Activated naive CD4-positive, alpha-beta T cell treated with anti-CD3 and anti-CD28 coated beads for 36 hours (primary cell): ENCODE measurements around the gene DPP6. TPM values are rescaled to one million over a fixed set of nuclear protein-coding genes. Genes with fewer than 3 reads are reported as not detected.

Source experiments
- CTCF ChIA-PET: fragments of 350-600 bp; sonication (Branson Sonifier 250); formaldehyde crosslinking; loops from one replicate; lab custom pipeline; 2021; ENCODE audit warnings: antibody characterized with exemption; lab: Charles Lee
- DNase-seq: peaks from one replicate; pipeline ENCODE4 v3.0.0-alpha.2; 2020
- H3K27ac Mint-ChIP-seq: one replicate; pipeline ENCODE4 v1.8.0; 2021; ENCODE audit warnings: mild to moderate bottlenecking, mixed read lengths
- H3K27me3 Mint-ChIP-seq: one replicate; pipeline ENCODE4 v1.8.0; 2021; ENCODE audit warnings: low read depth, mixed read lengths
- H3K36me3 Mint-ChIP-seq: one replicate; pipeline ENCODE4 v1.8.0; 2021; ENCODE audit warnings: low read depth, mixed read lengths
- H3K4me1 Mint-ChIP-seq: one replicate; pipeline ENCODE4 v1.8.0; 2021; ENCODE audit warnings: low read depth, mixed read lengths
- H3K4me3 Mint-ChIP-seq: one replicate; pipeline ENCODE4 v1.8.0; 2021; ENCODE audit warnings: mild to moderate bottlenecking, moderate library complexity, mixed read lengths
- H3K9me3 Mint-ChIP-seq: one replicate; pipeline ENCODE4 v1.8.0; 2021; ENCODE audit warnings: mixed read lengths
- intact Hi-C: fragments of 100-400 bp; cut with micrococcal nuclease; formaldehyde crosslinking; loops from one replicate; pipeline ENCODE4 v1.15.1; 2023
- total RNA-seq, 2 experiments: library from RNA; stranded (reverse); gene quantifications; one replicate each; pipeline ENCODE4 v1.2.3, GENCODE V29; 2021

DPP6 gene
- total RNA-seq, 2 experiments from 2014 or later = not detected

DNA sequence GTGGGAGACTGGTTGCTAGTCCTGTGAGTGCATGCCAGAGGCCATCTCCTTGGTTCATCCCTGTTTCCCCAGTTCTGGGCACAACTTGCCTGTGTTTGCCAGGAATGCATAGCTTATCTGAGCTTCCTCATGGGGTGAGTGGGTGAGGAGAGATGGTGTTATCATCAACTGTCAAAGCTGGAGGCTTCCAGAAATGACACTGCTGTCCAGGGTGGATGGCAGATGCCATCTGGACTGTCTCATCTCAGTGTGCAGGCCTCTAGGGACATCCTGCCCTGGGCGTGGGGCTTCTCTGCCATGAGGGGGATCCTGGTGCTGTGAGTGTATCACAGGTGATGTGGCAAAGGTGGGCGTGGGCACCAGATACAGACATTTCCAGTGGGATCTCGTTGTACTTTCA is 328.6 kb downstream of the DPP6 start:
- Mint-ChIP-seq H3K4me1 (no peaks in the 10 kb centered on the region), H3K36me3 (no peaks in the 10 kb centered on the region), H3K27ac (no peak overlapping the region), H3K27me3 (no peaks in the 10 kb centered on the region), H3K9me3 (peaks cover 9% of the 10 kb centered on the region), H3K4me3 (no peak overlapping the region)
- CTCF ChIA-PET = no interaction called here
- no peak for DNase-seq
- intact Hi-C loops = no loop called here

DNA sequence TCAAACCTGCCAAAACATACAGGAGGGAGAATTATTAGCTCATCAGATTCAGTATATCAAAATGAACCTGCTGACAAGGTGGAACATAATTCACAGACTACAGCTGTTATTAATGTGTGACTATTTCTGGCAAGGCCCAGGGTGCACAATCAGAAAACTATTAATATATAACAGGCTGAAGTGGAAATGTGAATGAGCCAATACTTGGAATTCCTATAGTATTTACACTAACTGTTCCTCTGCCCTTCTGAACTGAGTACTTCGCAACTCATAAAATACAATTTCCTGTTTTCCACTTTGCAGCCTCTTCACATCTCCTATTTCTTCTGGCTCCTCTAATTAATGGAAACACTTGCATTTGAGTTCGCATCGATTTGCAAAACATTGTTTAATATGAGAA is 330.8 kb downstream of the DPP6 start:
- CTCF ChIA-PET = no interaction called here
- intact Hi-C loops = no loop called here
- no peak for DNase-seq
- H3K9me3 Mint-ChIP-seq = peaks cover 9% of the 10 kb centered on the region
- no peaks in the 10 kb centered on the region for H3K36me3 Mint-ChIP-seq
- H3K4me3 Mint-ChIP-seq = no peak overlapping the region
- no peaks in the 10 kb centered on the region for H3K4me1 Mint-ChIP-seq
- no peak overlapping the region for H3K27ac Mint-ChIP-seq
- H3K27me3 Mint-ChIP-seq = no peaks in the 10 kb centered on the region

DNA sequence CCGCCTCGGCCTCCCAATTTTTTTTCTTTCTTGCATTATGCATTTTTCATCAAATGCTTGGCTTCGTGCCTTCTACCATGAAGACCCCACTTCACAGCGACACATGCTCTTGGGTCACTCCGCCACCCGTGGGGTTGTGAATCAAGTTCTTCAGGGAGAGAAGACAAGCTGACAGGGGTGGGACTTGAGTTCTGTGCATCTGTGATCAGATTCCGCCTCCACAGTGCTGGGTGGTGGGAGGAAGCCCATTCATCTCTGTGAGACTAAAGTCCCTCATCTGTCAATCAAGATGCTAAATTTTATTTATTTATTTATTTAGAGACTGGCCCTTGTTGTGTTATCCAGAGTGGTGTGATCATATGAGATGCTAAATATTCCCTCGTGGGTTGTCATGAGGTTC is 333.0 kb downstream of the DPP6 start:
- Mint-ChIP-seq H3K27me3 (no peaks in the 10 kb centered on the region), H3K9me3 (peaks cover 7% of the 10 kb centered on the region), H3K27ac (no peak overlapping the region), H3K36me3 (no peaks in the 10 kb centered on the region), H3K4me3 (no peak overlapping the region), H3K4me1 (no peaks in the 10 kb centered on the region)
- intact Hi-C loops = no loop called here
- no peak for DNase-seq
- CTCF ChIA-PET = no interaction called here

DNA sequence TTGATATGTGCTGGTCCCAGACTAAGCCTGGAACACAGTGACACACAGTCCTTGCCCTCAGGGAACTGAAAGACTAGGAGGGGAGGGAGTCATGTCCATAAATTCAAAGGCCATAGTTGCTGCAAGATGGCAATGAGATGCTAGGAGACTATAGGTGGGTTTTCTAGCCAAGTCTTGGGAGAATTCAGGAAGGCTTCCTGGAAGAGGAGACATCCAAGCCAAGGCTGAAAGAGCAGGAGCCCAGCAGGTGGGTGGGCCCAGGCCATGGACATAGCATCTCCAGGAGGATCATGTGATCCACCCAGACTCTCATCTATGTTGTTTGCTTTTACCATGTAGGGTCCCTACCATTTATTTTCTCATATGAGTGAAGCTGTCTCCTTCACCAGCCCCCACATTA is 335.1 kb downstream of the DPP6 start:
- CTCF ChIA-PET = no interaction called here
- Mint-ChIP-seq H3K4me3 (no peak overlapping the region), H3K27ac (no peak overlapping the region)

DNA sequence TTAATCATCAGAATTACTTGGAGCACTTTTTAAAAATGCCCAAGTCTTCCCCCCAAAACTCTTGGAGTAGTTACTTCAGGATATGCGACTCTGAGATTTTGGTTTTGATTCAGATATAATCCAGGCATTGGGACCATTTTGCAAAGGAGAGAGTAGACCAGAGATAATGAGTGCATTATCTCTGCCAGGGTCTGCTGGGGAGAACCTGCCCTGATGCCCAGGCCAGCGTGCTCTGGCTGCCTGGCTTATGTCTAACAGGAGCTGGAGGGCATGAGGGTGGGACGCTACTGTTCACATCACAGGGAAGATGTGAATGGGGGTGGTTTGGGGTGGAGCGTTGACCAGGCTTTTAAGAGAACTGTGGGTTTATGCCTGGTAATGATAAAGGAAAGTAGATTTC is 336.2 kb downstream of the DPP6 start:
- H3K27ac Mint-ChIP-seq = no peak overlapping the region
- intact Hi-C loops = no loop called here
- no peaks in the 10 kb centered on the region for H3K36me3 Mint-ChIP-seq
- CTCF ChIA-PET = no interaction called here
- H3K4me1 Mint-ChIP-seq = no peaks in the 10 kb centered on the region
- peaks cover 9% of the 10 kb centered on the region for H3K9me3 Mint-ChIP-seq
- H3K27me3 Mint-ChIP-seq = no peaks in the 10 kb centered on the region
- DNase-seq = no peak
- no peak overlapping the region for H3K4me3 Mint-ChIP-seq

More for the DNA sequence above, 335.1 kb downstream of the DPP6 start:
- H3K9me3 Mint-ChIP-seq = peaks cover 9% of the 10 kb centered on the region
- H3K27me3 Mint-ChIP-seq = no peaks in the 10 kb centered on the region
- intact Hi-C loops = no loop called here
- DNase-seq = no peak
- H3K36me3 Mint-ChIP-seq = no peaks in the 10 kb centered on the region
- no peaks in the 10 kb centered on the region for H3K4me1 Mint-ChIP-seq

DNA sequence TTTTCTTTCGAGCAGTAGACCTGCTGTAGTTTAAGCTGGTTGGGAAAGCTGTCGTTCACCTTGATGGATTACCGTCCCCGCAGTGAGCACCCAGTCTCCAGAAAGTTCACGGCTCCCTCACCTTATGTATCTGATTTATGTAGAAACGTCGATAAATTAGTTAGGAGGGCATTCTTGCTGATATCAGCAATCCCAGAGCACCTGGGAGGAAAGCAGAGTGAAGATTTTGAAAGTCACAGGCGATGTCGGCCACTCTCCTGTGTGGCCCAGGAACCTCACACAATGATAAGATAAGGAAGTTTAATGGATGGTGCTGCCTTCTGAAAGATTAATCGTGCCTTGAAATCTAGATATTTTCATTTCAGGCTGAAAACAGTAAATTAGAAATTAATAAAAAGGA is 336.8 kb downstream of the DPP6 start:
- intact Hi-C loops = no loop called here
- Mint-ChIP-seq H3K27me3 (no peaks in the 10 kb centered on the region), H3K36me3 (no peaks in the 10 kb centered on the region), H3K4me3 (no peak overlapping the region), H3K9me3 (peaks cover 8% of the 10 kb centered on the region), H3K27ac (no peak overlapping the region), H3K4me1 (no peaks in the 10 kb centered on the region)
- DNase-seq = no peak
- CTCF ChIA-PET = no interaction called here

DNA sequence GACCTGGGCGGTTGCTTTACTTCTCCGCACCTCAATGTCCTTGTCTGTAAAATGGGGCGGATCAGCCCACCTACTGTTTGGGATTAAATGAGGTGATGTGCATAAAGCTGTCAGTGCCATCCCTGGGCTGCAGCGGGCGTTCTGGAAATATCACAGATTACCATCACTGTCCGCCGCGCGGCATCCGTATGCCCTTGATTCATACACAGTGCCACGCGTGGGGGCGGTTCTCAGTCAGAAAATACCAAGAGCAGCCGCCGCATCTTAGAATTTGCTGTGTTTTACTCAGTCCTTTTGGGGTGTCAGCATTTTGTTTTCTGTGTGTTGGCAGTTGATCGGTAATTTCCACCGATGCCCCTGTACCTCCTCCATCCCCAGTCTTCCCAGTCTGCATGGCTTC is 338.8 kb downstream of the DPP6 start:
- Mint-ChIP-seq H3K27ac (no peak overlapping the region), H3K4me3 (no peak overlapping the region), H3K9me3 (peaks cover 5% of the 10 kb centered on the region), H3K4me1 (no peaks in the 10 kb centered on the region), H3K36me3 (no peaks in the 10 kb centered on the region), H3K27me3 (no peaks in the 10 kb centered on the region)
- intact Hi-C loops = no loop called here
- DNase-seq = no peak
- CTCF ChIA-PET = no interaction called here

DNA sequence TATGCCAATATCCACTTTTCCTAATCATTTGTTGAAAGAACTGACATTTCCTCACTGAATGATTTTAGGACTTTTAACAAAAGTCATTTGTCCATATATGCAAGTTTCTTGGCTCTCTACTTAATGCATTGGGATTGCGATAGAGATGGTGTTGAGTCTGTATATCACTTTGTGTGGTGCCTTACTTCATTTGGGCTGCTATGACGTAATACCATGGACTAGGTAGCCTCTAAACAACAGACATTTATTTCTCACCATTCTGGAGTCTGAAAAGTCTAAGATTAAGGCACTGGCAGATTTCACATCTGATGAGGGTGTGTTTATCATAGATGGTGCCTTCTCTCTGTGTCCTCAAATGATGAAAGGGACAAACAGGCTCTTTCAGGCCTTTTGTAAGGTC is 342.6 kb downstream of the DPP6 start:
- Mint-ChIP-seq H3K4me1 (no peaks in the 10 kb centered on the region), H3K27ac (no peak overlapping the region), H3K36me3 (no peaks in the 10 kb centered on the region), H3K9me3 (peaks cover 5% of the 10 kb centered on the region), H3K4me3 (no peak overlapping the region), H3K27me3 (peaks cover 3% of the 10 kb centered on the region)
- CTCF ChIA-PET = no interaction called here
- intact Hi-C loops = no loop called here
- no peak for DNase-seq

DNA sequence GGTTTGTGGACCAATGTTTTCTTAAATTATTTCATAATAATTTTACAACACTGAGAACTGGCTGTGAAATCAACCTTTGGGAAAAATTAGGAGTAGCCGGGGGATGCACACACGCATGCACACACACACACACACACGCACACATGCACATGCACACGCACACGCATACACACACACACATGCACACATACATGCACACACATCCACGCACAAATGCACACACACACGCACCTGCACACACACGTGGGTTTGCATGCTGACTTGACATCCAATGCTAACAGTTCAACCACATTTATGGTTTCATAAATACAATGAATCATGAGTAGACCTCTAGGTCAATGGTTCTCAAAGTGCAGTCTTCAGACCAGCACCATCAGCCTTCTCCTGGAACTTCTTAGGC is 354.1 kb downstream of the DPP6 start:
- Mint-ChIP-seq H3K4me3 (no peak overlapping the region), H3K4me1 (no peaks in the 10 kb centered on the region), H3K36me3 (no peaks in the 10 kb centered on the region), H3K9me3 (peaks cover 4% of the 10 kb centered on the region), H3K27me3 (no peaks in the 10 kb centered on the region), H3K27ac (no peak overlapping the region)
- DNase-seq = no peak
- intact Hi-C loops = no loop called here
- CTCF ChIA-PET = no interaction called here

DNA sequence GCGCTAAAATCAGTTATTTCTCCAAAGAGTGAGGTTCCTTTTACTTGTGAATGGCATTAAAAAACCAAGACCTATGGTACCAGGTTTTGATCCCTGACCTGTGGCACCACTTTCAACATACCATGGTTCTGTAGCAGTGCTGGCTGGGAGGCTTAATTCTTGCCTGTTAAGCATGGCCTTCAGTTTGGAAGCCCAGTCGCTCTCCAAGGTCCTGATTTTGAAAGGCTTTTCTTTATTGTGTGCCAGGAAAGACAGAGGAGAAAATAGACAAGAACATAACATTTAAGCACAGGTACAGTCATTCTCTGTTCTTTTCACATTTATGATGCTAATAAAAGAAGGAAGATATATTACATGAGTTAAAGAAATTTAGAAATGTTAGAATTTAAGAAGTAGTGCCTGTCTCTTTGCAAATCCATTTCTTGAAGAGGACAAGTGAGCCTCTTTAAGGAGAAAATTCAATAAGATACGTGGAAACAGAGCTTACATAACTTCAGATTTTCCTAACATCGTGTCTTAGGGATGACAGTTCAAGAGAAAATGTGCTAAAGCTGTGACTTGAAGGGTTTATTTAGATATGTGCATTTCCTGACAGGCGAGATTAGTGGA is 357.6 kb downstream of the DPP6 start:
- no peaks in the 10 kb centered on the region for H3K4me1 Mint-ChIP-seq
- H3K27me3 Mint-ChIP-seq = no peaks in the 10 kb centered on the region
- H3K27ac Mint-ChIP-seq = no peak overlapping the region
- peak; percentile 9 for DNase-seq
- CTCF ChIA-PET = no interaction called here
- H3K4me3 Mint-ChIP-seq = no peak overlapping the region
- H3K36me3 Mint-ChIP-seq = no peaks in the 10 kb centered on the region
- intact Hi-C loops = no loop called here
- no peaks in the 10 kb centered on the region for H3K9me3 Mint-ChIP-seq

DNA sequence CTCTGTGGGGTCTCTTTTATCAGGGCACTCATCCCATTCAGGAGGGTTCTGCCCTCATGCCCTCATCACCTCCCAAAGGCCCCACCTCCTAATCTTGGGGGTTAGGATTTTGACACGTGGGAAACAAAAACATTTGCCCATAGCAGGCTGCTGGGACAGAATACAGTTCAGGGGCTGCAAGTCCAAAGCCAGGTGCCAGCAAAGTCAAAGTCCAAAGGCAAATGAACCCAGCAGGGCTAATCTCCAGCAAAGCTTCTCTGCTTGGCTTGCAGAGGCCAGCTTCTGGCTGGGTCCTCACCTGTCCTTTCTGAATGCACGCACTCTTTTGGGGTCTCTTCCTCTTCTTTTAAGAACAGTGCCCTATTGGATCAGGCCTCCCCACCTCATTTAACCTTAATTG is 359.9 kb downstream of the DPP6 start:
- no peak for DNase-seq
- H3K36me3 Mint-ChIP-seq = no peaks in the 10 kb centered on the region
- H3K9me3 Mint-ChIP-seq = no peaks in the 10 kb centered on the region
- CTCF ChIA-PET = no interaction called here
- no peaks in the 10 kb centered on the region for H3K27me3 Mint-ChIP-seq
- intact Hi-C loops = no loop called here
- no peak overlapping the region for H3K27ac Mint-ChIP-seq
- no peak overlapping the region for H3K4me3 Mint-ChIP-seq
- H3K4me1 Mint-ChIP-seq = no peaks in the 10 kb centered on the region

DNA sequence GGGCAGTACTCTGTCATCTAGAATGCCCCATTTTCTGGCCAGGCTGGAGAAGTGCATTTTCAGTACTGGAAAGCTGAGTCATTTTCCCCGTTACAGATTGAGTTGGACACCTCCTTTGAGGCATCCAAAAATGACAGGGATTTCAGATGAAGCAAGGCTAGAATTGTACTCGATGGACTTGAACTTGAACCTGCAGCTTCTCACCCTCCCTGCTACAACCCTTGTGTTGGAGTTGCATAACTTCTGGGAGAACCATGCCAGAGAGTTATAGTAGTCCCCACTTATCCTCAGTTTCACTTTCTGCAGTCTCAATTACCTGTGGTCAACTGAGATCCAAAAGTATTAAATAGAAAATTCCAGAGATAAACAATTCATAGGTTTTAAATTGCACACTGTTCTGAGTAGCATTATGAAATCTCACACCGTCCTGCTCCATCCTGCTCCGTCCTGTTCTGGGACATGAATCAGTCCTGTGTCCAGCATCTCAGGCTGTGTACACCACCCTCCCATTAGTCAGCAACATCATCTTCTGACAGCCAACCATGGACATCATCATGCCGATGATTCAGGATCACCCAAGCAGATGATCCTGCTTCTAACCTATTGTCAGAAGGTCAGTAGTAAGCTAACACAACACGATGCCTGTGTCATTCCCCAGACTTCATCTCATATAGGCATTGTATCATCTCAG is 363.7 kb downstream of the DPP6 start:
- Mint-ChIP-seq H3K27ac (no peak overlapping the region), H3K4me1 (no peaks in the 10 kb centered on the region), H3K4me3 (no peak overlapping the region), H3K27me3 (no peaks in the 10 kb centered on the region), H3K36me3 (no peaks in the 10 kb centered on the region), H3K9me3 (peaks cover 2% of the 10 kb centered on the region)
- CTCF ChIA-PET = no interaction called here
- no peak for DNase-seq
- intact Hi-C loops = no loop called here

DNA sequence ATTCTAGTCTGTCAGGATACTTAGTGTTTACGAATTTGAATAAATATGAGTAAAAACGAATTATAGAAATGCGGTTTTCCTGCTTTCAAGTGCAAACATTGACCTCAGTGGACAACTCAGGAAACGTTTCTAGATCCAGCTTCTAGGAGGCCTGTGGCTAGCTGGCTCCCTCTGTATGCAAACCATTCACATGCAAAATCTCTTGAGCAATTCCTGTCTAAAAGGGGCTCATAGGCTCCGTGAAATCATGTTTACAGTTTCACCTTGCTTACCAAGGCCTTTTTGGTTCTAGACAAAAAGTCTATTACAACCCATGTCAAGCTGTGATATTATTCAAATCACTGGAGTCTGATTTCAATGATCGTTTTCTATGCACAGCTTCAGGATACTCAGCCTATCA is 364.5 kb downstream of the DPP6 start:
- H3K27ac Mint-ChIP-seq = no peak overlapping the region
- H3K4me3 Mint-ChIP-seq = no peak overlapping the region
- intact Hi-C loops = no loop called here
- H3K27me3 Mint-ChIP-seq = no peaks in the 10 kb centered on the region
- H3K4me1 Mint-ChIP-seq = no peaks in the 10 kb centered on the region
- no peak for DNase-seq
- H3K36me3 Mint-ChIP-seq = no peaks in the 10 kb centered on the region
- CTCF ChIA-PET = no interaction called here
- H3K9me3 Mint-ChIP-seq = peaks cover 2% of the 10 kb centered on the region
